GM04504 (cell line): ENCODE results near the gene ARHGAP15.
"Not testable (repeated sequence)": the region's sequence is repeated elsewhere in the genome, so short reads cannot be mapped to it uniquely, and the experiment has no call there.

Experiments
- DNase-seq: peaks from one replicate; pipeline ENCODE4 v3.0.0-alpha.2; 2012; ENCODE audit warnings: low read depth

ARHGAP15 gene

GRCh38 chr2:143529118-143529720, 400.0 kb downstream of the ARHGAP15 start:
- no peak for DNase-seq

GRCh38 chr2:143530758-143531157, 401.5 kb downstream of the ARHGAP15 start:
- DNase-seq = no peak

GRCh38 chr2:143532061-143532460, 402.8 kb downstream of the ARHGAP15 start:
- no peak for DNase-seq

GRCh38 chr2:143533846-143534245, 404.6 kb downstream of the ARHGAP15 start:
- no peak for DNase-seq

- DNase-seq = no peak
Measured at GRCh38 chr2:143535802-143536201, 406.6 kb downstream of the ARHGAP15 start.

GRCh38 chr2:143541899-143542298, 412.7 kb downstream of the ARHGAP15 start:
- not testable (repeated sequence) for DNase-seq

GRCh38 chr2:143545059-143545948, 416.1 kb downstream of the ARHGAP15 start:
- DNase-seq = no peak

- DNase-seq = no peak
Measured at GRCh38 chr2:143545949-143546255, 416.7 kb downstream of the ARHGAP15 start.

GRCh38 chr2:143548032-143548431, 418.8 kb downstream of the ARHGAP15 start:
- no peak for DNase-seq

- DNase-seq = no peak
Measured at GRCh38 chr2:143550500-143550899, 421.3 kb downstream of the ARHGAP15 start.

- no peak for DNase-seq
Measured at GRCh38 chr2:143551971-143552650, 422.9 kb downstream of the ARHGAP15 start.

GRCh38 chr2:143553261-143553660, 424.0 kb downstream of the ARHGAP15 start:
- DNase-seq = no peak

GRCh38 chr2:143558665-143559064, 429.4 kb downstream of the ARHGAP15 start:
- DNase-seq = peak; percentile 54

GRCh38 chr2:143559147-143559546, 429.9 kb downstream of the ARHGAP15 start:
- no peak for DNase-seq

GRCh38 chr2:143560724-143561123, 431.5 kb downstream of the ARHGAP15 start:
- DNase-seq = no peak

- DNase-seq = no peak
Measured at GRCh38 chr2:143564419-143564818, 435.2 kb downstream of the ARHGAP15 start.

GRCh38 chr2:143571747-143572146, 442.5 kb downstream of the ARHGAP15 start:
- no peak for DNase-seq

- no peak for DNase-seq
Measured at GRCh38 chr2:143572421-143572820, 443.2 kb downstream of the ARHGAP15 start.

GRCh38 chr2:143574069-143574468, 444.9 kb downstream of the ARHGAP15 start:
- DNase-seq = no peak

- no peak for DNase-seq
Measured at GRCh38 chr2:143575340-143575739, 446.1 kb downstream of the ARHGAP15 start.

- no peak for DNase-seq
Measured at GRCh38 chr2:143577489-143577888, 448.3 kb downstream of the ARHGAP15 start.

- no peak for DNase-seq
Measured at GRCh38 chr2:143579456-143579855, 450.2 kb downstream of the ARHGAP15 start.

GRCh38 chr2:143581134-143581533, 451.9 kb downstream of the ARHGAP15 start:
- DNase-seq = no peak
